Esophagus muscularis mucosa (tissue), 3 donors: ENCODE data around the gene ARHGAP6.

Experiments used
- EP300 ChIP-seq: sonication (generic); formaldehyde crosslinking; IDR thresholded peaks from one replicate; pipeline ENCODE4 v1.6.1; 2017; ENCODE audit warnings: antibody characterized with exemption
- TF ChIP-seq, protein P1 (sequence below), 3 experiments: fragments of 200-600 bp in 2 of 3; fragments of 450-650 bp in 1 of 3; sonication (generic) in 2 of 3; IDR thresholded peaks; one replicate each; pipeline ENCODE4 v1.5.1; 2017 to 2019; ENCODE audit warnings: antibody characterized with exemption in 3 of 3, mild to moderate bottlenecking in 2 of 3, moderate library complexity in 1 of 3

DNA sequence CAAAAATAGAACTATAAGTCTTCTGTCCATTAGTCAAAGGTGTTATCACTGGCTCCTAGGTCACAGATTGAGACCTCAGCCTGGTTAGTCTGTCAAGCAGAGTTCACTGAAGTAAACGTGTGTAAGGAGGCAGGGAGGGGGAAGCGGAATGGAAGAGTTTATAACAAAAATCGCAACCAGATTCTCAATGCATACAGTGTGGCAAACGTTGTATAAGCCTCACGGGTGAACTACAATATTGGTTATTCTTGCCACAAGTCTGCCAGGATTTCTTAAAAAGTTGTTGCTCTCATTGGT, 257.7 kb downstream of the ARHGAP6 start:
- TF ChIP-seq, protein P1, sequence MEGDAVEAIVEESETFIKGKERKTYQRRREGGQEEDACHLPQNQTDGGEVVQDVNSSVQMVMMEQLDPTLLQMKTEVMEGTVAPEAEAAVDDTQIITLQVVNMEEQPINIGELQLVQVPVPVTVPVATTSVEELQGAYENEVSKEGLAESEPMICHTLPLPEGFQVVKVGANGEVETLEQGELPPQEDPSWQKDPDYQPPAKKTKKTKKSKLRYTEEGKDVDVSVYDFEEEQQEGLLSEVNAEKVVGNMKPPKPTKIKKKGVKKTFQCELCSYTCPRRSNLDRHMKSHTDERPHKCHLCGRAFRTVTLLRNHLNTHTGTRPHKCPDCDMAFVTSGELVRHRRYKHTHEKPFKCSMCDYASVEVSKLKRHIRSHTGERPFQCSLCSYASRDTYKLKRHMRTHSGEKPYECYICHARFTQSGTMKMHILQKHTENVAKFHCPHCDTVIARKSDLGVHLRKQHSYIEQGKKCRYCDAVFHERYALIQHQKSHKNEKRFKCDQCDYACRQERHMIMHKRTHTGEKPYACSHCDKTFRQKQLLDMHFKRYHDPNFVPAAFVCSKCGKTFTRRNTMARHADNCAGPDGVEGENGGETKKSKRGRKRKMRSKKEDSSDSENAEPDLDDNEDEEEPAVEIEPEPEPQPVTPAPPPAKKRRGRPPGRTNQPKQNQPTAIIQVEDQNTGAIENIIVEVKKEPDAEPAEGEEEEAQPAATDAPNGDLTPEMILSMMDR (IDR thresholded peaks at IDR 0.05), result no peak
- no peak for TF ChIP-seq EP300
